ENCODE results near the gene AHI1.
"Not testable (repeated sequence)": the region's sequence is repeated elsewhere in the genome, so short reads cannot be mapped to it uniquely, and the experiment has no call there.

The AHI1 gene

GRCh38 chr6:135393289-135393688, 104.3 kb downstream of the AHI1 start:
- DNase-seq (ENCODE audit: low read depth in 2 of 2): no peak

GRCh38 chr6:135390458-135390857, 107.1 kb downstream of the AHI1 start:
- no peak for DNase-seq (ENCODE audit: low read depth in 2 of 2)

GRCh38 chr6:135385299-135385698, 112.2 kb downstream of the AHI1 start:
- DNase-seq (ENCODE audit: low read depth in 2 of 2): no peak

- no peak for DNase-seq (ENCODE audit: low read depth in 2 of 2)
Measured at GRCh38 chr6:135383766-135384165, 113.8 kb downstream of the AHI1 start.

GRCh38 chr6:135383301-135383700, 114.2 kb downstream of the AHI1 start:
- no peak for DNase-seq (ENCODE audit: low read depth in 2 of 2)

GRCh38 chr6:135382182-135382628, 115.3 kb downstream of the AHI1 start:
- no peak for DNase-seq (ENCODE audit: low read depth in 2 of 2)

GRCh38 chr6:135380793-135381192, 116.7 kb downstream of the AHI1 start:
- no peak for DNase-seq (ENCODE audit: low read depth in 2 of 2)

GRCh38 chr6:135379647-135380046, 117.9 kb downstream of the AHI1 start:
- no peak for DNase-seq (ENCODE audit: low read depth in 2 of 2)

- DNase-seq (ENCODE audit: low read depth in 2 of 2): no peak
Measured at GRCh38 chr6:135372758-135373157, 124.8 kb downstream of the AHI1 start.

- not testable (repeated sequence) for DNase-seq (ENCODE audit: low read depth in 2 of 2)
Measured at GRCh38 chr6:135363622-135364021, 133.9 kb downstream of the AHI1 start.

GRCh38 chr6:135362124-135362523, 135.4 kb downstream of the AHI1 start:
- DNase-seq (ENCODE audit: low read depth in 2 of 2): no peak

GRCh38 chr6:135360222-135360621, 137.3 kb downstream of the AHI1 start:
- no peak for DNase-seq (ENCODE audit: low read depth in 2 of 2)

GRCh38 chr6:135358985-135359384, 138.6 kb downstream of the AHI1 start:
- DNase-seq (ENCODE audit: low read depth in 2 of 2): peak; percentile 9 to 16

GRCh38 chr6:135358251-135358821, 139.2 kb downstream of the AHI1 start:
- peak; percentile 84 to 85 for DNase-seq (ENCODE audit: low read depth in 2 of 2)

- no peak for DNase-seq (ENCODE audit: low read depth in 2 of 2)
Measured at GRCh38 chr6:135354407-135354806, 143.1 kb downstream of the AHI1 start.

GRCh38 chr6:135353113-135353512, 144.4 kb downstream of the AHI1 start:
- DNase-seq (ENCODE audit: low read depth in 2 of 2): no peak

GRCh38 chr6:135351635-135352034, 145.9 kb downstream of the AHI1 start:
- no peak for DNase-seq (ENCODE audit: low read depth in 2 of 2)

- no peak for DNase-seq (ENCODE audit: low read depth in 2 of 2)
Measured at GRCh38 chr6:135347887-135348286, 149.7 kb downstream of the AHI1 start.

GRCh38 chr6:135346747-135347146, 150.8 kb downstream of the AHI1 start:
- peak; percentile 30 to 40 for DNase-seq (ENCODE audit: low read depth in 2 of 2)

GRCh38 chr6:135344526-135344925, 153.0 kb downstream of the AHI1 start:
- DNase-seq (ENCODE audit: low read depth in 2 of 2): no peak

- DNase-seq (ENCODE audit: low read depth in 2 of 2): not testable (repeated sequence)
Measured at GRCh38 chr6:135339920-135340319, 157.6 kb downstream of the AHI1 start.

- DNase-seq (ENCODE audit: low read depth in 2 of 2): peak in 1 of 2 experiments; percentile 5
Measured at GRCh38 chr6:135334169-135334568, 163.4 kb downstream of the AHI1 start.

GRCh38 chr6:135331002-135331401, 166.5 kb downstream of the AHI1 start:
- DNase-seq (ENCODE audit: low read depth in 2 of 2): peak in 1 of 2 experiments; percentile 4

Data from fibroblast of skin of left quadriceps (primary cell).